SH-SY5Y (cell line): Measurements from ENCODE around the gene NR6A1.

Source experiments
- GATA2 ChIP-seq: IDR thresholded peaks from 2 replicates; pipeline ENCODE4 v1.6.1; 2011; ENCODE audit warnings: mild to moderate bottlenecking, low read depth, low read length
- GATA3 ChIP-seq: IDR thresholded peaks from 2 replicates; pipeline ENCODE4 v1.6.1; 2011; ENCODE audit warnings: low read depth, mild to moderate bottlenecking, low read length, moderate library complexity

Gene NR6A1

GRCh38 chr9:124506931-124507879 lies 263.9 kb downstream of the NR6A1 start, which contains the start of gene NR5A1:
TSS of gene NR5A1 (minus strand) at chr9:124507399. CDS start at chr9:124503395, 4,004 bp downstream.
- TF ChIP-seq GATA3 (no peak), GATA2 (no peak)

- TF ChIP-seq GATA2 (no peak), GATA3 (no peak)
These were observed 264.7 kb downstream of the NR6A1 start for GRCh38 chr9:124506433-124506832.

DNA sequence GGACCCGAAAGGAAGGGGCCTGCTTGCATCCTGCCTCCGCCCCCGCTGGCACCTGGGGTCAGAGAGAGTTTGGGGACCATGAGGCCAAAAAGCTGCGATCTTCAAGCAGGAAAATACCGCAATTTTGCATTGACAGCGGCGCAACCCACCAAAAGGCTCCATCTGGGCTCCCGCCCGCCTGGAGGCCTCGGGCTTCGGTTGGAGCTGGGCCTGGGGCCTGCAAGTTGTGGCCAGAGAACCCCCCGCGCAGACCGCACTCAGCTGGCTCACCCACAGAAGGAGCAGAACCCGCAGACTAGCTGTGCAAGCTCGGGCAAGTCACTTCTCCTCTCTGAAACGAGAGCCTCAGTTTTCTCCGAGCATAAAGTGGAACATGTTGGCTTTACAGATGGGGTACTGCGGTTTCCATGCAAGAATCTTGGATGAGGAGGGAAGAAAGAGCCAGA lies 265.2 kb downstream of the NR6A1 start:
- TF ChIP-seq GATA2 (no peak), GATA3 (no peak)

GRCh38 chr9:124505006-124505900 lies 265.9 kb downstream of the NR6A1 start:
- TF ChIP-seq GATA2 (no peak), GATA3 (no peak)

GRCh38 chr9:124504530-124505005 lies 266.5 kb downstream of the NR6A1 start:
- no peak for TF ChIP-seq GATA2
- TF ChIP-seq GATA3: no peak

- no peak for TF ChIP-seq GATA3
These were observed 267.2 kb downstream of the NR6A1 start for GRCh38 chr9:124503713-124504529.

DNA sequence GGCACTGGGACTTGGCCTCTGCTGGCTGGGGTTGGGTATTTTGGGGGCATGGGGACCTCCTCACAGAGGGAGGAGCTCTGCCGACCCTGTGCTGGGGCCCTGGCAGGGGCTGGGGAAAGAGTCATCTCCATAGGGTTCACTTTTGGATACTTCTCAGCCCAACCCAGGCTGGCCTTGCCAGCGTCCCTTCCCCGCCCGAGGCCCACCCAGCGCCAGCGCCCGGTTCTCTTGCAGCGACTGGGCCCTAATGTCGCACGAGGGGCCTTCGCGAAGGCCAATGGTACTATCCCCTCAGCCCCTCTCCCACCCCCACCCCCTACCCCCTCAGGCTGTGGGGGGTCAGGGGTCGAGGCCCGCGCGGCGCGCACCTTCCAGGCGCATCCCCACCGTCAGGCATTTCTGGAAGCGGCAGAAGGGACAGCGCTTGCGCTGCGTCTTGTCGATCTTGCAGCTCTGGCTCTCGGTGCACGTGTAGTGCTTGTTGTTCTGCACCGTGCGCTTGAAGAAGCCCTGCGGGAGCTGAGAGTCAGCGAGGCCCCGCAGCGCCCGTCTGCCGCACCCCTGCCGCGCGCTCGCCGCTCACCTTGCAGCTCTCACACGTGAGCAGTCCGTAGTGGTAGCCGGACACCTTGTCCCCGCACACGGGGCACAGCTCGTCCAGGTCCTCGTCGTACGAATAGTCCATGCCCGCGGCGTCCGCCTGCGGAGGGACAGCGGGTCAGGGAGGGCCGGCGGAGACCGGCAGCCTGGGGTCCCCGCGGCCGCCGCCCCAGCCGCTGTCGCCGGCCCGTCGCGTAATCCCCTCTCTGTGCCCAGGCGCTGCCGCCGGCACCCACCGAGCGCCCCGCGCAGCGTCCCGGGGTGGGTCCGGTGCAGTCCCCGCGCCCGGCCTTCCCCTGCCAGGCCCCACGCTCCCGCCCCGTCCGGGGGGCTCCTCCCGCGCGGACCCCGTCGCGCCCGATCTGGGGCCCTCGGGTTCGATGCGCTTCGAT lies 268.1 kb downstream of the NR6A1 start:
- TF ChIP-seq GATA3: no peak
- no peak for TF ChIP-seq GATA2

DNA sequence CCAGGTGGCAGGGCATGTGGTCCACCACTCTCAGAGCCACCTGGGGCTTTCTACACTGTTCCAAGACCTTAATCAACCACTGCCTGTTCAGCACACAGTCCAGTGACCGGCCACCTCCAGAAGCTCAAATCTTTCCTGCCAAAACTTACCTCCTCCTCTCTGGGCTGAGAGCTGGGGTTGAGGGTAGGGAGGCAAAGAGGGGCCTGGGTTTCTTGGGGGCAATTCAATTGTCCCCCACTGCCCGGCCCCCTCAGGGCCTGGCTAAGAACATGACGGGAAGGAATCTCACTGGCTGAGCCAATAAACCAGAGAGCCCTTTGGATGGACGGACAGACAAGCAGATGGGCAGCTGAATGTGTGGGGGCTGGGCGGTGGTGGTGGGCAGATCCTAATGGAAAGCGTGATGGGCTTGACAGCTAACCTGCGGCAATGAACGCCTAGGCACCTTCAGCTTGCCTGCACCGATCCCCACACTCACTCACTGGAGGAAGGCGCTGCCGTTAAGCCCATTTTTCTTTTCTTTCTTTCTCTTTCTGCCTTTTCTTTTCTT lies 269.3 kb downstream of the NR6A1 start:
- TF ChIP-seq GATA3: no peak
- no peak for TF ChIP-seq GATA2

DNA sequence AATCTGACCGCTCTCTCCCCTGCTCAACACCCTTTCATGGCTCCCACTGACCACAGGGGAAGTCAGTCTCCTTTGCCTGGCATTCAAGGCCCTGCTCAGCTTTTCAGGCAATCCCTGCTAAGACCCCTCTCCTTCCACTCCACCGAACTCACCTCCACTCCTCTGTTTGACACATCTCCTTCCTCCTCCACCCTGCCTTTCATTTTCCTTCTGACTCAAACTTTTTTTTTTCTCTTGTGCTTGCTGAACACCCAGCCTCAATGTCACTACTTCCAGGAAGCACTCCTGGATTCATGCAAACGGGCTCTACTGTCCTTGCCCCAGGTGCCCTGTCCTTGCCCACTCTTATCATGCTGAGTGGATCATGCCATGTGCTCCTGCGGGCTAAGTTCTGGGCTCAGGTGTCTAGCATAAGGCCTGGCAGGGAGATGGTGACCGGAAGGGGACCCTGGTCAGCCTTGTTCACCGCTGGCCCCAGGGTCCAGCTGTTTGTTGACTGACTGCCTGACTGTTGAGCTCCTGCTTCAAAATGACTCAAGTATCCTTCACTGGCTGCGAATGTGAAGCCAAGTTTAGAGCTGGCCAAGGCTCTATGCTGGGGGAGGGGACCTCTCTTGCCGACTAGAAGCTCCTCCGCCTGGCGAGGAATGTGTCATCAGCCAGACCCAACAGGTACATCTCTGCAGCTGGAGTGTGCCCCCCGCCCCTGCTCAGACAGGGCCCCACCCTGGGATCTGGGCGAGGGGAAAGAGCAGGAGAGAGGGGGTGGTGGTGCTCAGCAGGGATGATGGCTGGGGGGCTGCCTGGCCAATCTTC lies 270.1 kb downstream of the NR6A1 start:
- TF ChIP-seq GATA3 (no peak), GATA2 (no peak)

GRCh38 chr9:124500028-124500795 lies 270.9 kb downstream of the NR6A1 start:
- no peak for TF ChIP-seq GATA2

- TF ChIP-seq GATA3: no peak
These were observed 271.9 kb downstream of the NR6A1 start for GRCh38 chr9:124499216-124499615.

GRCh38 chr9:124498499-124499146 lies 272.5 kb downstream of the NR6A1 start:
- no peak for TF ChIP-seq GATA2
- no peak for TF ChIP-seq GATA3
